Activated CD4-positive, alpha-beta T cell treated with anti-CD3 and anti-CD28 coated beads for 24 hours (primary cell): ENCODE results near the gene UBN1.

Source experiments
- DNase-seq, 2 donors: peaks; one replicate each; pipeline ENCODE4 v3.0.0-alpha.2; 2020; ENCODE audit warnings: low read depth in 2 of 2

The UBN1 gene

DNA sequence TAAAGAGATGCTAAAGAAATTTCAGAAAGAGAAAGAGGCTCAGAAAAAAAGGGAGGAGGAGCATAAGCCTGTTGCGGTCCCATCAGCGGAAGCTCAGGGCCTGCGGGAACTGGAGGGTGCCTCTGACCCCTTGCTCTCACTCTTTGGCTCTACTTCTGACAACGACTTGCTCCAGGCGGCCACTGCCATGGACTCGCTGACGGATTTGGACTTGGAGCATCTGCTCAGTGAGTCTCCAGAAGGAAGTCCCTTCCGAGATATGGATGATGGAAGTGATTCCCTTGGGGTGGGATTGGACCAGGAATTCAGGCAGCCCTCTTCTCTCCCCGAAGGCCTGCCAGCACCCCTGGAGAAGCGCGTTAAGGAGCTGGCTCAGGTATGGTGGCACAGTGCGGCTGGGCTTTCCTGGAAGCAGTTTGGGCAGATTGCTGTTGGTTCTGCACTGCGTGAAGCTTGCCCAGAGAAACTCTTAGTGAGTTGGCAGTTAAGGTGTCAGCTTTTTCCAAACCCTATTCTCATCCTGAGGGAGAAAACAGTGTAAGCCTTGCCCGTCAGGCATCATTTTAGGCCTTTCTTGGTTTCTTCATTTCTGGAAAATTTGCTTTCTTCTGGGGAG is 13.6 kb downstream of the UBN1 start:
- no peak for DNase-seq

DNA sequence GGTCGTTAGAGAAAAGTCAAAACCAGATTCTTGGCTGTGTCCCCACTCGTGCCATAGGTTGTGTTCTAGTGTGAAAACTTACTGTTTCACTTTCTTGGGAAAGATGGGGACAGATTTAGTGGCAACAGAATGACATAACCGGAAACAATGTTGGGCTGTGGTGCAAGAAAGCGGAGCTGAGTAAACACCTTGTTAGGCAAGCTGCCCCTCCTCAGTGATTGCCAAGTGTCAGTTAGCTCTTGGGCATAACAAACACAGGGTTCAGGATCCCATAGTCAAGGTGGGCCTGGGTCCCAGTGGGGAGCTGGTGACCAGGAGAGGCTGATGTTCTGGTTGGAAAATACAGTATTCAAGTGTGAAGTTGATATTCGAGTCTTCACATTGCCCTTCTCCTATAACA is 15.4 kb downstream of the UBN1 start:
- no peak for DNase-seq

DNA sequence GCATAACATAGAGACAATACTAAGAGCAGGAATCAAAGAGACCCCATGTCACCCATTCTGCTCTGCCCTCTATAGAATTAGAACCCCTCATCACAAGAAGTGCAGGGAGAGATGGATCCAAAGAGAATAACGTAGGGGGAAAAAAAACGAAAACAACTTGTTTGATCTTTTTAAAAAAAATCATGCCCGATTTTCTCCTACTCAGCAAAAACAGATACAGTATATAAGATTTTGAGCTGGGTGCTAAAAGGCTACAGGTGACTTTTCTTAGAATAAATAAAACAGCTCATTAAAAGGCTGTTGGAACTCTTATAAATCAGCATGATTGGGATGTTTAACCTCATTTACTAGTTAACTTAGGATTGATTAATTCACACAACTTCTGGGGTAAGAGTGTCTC is 17.4 kb downstream of the UBN1 start:
- DNase-seq, result no peak

DNA sequence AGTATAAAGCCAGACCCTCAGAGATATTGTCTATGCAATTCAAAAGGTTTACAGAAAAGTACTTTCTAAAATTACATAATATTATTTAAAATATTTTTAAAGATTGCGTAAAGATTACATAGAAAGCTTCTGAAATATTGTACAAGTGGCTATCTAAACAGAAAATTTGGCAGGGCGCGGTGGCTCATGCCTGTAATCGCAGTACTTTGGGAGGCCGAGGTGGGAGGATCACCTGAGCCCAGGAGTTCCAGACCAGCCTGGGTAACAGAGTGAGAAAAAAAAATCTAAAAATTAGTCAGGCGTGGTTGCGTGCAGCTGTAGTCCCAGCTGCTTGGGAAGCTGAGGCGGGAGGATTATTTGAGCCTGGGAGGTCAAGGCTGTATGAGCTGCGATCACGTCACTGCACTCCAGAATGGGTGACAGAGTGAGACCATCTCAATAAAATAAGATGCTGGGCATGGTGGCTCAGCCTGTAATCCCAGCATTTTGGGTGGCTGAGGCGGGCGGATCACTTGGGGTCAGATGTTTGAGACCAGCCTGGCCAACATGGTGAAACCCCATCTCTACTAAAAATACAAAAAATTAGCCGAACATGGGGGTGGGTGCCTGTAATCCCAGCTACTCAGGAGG is 18.1 kb downstream of the UBN1 start:
- no peak for DNase-seq

DNA sequence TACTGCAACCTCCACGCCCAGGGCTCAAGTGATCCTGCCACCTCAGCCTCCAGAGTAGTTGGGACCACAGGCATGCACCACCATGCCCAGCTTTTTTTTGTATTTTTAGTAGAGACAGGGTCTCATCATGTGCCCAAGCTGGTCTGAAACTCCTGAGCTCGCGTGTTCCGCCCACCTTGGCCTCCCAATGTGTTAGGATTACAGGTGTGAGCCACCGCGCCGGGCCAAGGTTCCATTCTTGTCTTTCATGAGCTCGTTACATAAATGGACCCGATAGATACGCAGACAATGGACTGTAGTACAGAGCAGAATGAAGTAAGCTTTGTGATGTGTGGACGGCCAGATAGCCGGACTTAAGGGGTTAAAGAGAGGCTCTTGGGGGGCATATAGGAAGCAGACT is 19.3 kb downstream of the UBN1 start:
- no peak for DNase-seq

DNA sequence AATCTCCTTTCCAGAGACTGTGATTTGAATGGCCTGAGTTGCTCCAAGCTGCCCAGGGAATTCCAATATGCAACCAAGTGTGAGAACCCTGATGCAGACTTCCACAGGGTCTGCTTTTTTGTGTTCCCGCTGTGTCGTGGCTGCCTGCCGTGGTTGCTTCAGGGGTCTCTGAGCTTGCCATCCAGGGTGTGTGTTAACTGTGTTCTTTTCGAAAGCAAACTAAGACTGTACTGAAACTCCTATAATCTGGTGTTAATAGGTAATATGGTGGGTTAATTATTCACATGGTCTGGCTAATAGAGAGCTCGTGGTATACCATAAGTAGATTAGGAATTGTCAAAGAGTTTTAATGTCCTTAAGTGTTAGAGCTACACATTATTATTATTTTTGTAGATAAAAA is 20.7 kb downstream of the UBN1 start:
- DNase-seq, result no peak

DNA sequence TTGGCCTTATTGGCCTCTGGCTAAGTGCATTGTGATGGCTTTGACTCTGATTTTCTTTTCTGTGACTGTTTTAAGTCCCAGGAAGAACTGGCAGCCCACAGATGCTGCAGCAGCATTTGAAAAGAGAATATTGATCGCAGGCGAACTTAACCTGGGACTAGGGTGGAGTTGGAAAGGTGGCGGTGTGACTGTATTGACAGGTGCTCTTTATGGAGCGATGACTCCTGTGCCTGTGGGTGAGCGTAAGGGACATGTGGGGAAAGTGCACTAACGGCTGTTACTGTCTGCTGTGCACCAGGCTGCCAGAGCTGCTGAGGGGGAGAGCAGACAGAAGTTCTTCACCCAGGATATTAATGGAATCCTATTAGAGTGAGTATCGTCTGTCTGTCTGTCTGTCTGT is 21.3 kb downstream of the UBN1 start:
- no peak for DNase-seq

DNA sequence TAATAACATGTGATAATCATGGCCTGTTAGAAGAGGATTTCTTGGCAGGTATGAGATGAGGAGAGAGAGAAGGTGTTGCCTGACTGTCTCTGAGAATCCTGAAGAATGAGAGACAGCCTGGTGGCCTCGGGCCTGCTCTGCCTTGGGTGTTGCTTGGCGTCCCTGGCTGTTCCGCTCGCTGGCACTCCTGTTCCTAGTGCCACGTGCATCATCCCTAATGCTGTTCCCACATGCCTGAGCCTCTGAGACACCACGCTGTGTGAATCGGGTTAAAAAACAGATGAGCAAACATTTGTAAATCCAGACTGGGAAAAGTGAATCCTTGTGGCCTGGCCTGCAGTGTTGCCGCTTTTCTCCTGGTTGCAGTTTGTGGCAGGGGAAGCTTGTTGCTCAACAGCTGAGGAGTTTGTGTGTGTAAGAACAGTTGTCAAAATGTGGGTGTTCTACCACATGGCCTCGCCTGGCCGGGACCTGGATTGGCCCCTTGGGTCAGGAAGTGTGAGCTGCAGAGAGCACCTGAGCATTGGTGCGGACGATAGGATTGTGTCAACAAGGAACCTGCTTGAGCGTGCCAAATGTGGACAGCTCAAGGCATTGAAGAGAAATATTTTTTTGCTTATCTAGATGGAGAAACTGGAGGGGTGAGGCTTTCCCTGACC is 22.0 kb downstream of the UBN1 start:
- DNase-seq, result no peak

DNA sequence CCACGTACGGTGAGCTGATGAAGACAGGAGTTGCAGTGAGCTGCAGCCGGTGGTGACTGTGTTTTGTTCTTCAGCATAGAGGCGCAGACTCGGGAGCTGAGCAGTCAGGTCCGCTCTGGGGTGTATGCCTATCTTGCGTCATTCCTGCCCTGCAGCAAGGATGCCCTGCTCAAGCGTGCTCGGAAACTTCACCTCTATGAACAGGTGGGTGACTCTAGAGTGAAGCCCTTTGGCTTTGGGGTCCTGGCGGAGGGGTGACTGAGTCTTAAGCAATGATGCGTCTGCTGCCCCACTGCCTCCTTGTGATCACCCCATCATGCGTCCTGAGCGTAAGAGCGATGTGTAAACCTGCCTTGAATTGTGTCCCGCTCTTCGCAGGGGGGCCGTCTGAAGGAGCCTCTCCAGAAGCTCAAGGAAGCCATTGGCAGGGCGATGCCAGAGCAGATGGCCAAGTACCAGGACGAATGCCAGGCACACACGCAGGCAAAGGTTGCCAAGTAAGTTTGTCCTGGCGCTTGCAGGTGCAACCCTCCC is 22.9 kb downstream of the UBN1 start:
- no peak for DNase-seq

DNA sequence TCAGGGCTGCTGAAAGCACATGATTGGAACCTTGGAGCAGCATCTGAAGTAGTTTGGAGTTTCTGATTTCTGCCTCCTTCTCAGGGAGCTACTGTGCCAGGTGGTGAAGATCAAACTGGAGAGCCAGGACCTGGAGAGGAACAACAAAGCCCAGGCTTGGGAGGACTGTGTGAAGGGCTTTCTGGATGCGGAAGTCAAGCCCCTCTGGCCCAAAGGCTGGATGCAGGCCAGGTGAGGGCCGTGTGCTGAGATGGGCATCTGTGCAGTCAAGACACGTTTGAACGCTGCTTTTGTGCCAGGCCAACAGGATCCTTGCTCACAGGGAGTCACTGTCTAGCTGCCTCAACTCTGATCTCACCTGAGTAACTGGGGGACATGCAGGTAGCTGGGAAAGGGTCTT is 23.8 kb downstream of the UBN1 start:
- DNase-seq, result no peak

DNA sequence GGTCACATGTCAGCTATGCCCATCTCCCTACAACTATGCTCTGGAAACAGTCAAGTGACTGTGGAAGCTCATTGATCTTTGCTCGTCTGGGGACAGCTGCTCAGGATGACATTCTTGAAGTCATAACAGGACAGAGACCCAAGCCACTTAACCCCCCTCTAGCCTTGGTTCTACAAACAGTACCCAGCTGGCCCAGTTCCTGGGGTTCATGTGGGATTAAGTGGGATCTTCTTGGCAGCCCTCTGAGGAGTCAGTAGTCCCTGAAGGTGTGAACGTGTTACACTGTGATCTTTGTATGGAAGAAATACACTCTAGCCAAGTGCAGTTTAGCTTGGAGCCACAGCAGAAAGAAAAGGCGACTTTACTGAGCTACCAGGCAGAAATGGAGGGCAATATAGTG is 25.8 kb downstream of the UBN1 start:
- no peak for DNase-seq

DNA sequence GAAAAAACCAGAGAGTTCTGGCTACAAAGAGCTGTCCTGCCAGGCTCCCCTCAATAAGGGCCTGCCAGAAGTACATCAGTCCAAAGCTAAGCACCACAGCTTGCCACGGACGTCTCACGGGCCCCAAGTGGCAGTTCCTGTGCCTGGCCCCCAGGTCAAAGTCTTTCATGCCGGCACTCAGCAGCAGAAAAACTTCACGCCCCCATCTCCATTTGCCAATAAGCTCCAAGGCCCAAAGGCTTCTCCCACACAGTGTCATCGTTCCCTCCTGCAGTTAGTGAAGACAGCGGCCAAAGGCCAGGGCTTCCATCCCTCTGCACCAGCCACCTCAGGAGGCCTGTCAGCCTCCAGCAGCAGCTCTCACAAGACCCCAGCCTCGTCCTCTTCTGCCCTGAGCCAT is 27.4 kb downstream of the UBN1 start:
- DNase-seq, result no peak

DNA sequence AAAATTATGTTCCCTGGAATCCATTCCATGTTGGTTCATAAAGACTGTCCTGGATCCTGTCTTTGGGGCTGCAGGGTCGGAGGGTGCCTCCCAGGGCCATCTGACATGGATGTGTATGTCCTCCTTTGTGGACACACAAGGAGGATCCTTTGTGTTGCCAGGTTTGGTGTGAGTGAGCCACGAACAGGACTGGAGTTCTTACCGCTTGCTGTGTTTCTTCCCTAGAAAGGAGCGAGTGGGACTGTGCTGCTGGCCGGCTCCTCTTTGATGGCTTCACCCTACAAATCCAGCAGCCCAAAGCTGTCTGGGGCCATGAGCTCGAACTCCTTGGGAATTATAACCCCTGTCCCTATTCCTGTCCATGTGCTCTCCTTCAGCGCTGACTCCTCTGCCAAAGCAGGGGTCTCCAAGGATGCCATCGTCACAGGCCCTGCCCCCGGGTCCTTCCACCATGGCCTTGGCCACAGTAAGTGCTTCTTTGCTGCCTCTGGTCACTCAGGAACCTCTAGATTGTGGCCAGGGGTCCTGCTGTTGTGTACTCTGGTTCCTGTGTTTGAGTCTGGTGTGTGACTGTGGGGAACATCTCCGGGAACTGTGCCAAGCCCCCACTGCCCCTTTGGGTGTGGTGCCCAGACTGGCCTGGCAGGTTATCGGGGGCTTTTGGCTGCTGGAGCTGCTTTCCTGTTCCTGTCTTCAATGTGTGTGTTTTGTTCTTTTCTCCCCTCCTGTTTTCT is 29.5 kb downstream of the UBN1 start:
- no peak for DNase-seq

DNA sequence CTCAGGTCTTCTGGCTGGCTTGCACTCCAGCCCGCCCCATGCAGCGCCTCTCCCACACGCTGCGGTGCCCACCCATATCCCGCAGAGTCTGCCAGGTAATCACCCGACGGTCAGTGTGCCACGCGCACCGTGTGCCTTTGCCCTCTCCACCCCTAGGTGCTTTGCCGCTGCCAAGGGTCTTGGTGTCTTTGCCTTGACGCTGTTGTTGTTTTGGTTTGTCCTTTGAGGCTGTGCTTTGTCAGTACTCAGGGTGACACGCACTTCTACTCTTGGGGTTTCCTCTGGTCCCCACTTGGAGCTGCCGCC is 30.1 kb downstream of the UBN1 start:
- DNase-seq, result no peak

DNA sequence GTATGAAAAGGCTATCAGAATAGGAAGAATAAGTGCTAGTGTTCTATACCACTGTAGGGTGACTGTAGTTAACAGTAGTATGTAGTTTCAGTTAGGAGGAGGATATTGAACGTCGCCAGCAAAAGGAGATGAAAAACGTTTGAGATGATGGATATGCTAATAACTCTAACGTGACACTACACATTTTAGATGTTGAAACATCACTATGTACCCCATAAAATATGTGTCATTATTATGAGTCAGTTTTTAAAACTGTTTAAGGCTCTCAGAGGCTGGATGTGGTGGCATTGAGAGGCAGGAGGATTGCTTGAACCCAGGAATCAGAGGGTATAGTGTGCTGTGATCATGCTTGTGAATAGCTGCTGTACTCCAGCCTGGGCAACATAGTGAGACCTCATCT is 31.8 kb downstream of the UBN1 start:
- DNase-seq, result no peak

DNA sequence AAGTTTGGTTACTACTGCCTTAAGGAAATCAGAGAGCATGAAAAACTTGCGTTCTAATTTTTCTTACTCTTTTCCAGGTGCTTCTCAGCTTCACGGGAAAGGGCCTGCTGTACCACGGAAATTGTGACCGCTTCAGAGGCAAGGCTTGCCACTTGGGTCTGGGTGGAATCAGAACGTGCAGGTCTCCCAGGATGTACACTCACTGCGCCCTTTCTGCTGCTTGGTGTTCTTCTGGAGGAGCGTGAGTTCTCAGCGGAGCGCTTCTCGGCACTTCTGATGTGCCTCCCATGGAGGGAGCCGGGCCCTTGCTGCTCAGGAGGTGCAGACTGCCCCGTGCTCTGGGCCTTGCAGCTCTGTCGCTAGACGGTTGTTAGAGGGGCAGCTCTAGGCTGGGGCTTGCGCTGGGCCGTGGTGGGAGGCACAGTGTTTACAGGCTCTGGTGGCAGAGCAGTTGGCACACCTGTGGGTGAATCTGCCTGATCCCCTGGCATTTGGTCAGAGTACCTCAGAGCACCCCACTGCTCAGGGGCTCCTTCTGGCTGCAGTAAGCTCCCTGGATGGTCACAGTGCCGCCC is 32.8 kb downstream of the UBN1 start:
- DNase-seq, result no peak

DNA sequence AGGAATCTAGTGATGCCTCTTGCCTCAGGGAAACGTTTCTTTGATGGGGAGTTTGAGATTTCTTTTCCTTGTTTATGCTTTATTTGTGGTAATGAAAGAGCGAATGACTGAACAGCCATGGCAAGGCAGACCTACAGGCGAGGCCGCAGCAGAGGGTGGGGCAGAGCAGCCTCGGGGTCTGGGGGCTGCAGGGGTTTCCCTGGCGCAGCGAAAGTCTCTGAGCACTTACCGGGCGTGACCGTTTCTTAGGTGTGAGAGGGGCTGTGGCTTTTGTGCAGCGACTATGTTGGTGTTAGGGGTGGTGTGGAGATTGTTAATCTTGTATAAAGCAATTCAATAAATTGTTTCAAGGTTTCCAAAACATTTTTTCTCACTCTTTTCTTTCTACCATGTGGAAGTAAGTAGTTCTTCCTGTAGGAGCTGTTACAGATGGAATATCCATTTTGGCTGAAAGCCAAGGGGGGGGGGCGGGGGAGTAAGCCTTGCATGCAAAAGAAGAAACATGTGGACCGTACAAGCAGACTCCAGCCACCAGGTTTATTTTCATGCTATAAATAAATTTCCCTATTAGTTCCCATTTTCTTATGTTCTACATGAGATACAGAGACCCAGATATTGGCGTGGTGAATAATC is 34.8 kb downstream of the UBN1 start:
- no peak for DNase-seq

DNA sequence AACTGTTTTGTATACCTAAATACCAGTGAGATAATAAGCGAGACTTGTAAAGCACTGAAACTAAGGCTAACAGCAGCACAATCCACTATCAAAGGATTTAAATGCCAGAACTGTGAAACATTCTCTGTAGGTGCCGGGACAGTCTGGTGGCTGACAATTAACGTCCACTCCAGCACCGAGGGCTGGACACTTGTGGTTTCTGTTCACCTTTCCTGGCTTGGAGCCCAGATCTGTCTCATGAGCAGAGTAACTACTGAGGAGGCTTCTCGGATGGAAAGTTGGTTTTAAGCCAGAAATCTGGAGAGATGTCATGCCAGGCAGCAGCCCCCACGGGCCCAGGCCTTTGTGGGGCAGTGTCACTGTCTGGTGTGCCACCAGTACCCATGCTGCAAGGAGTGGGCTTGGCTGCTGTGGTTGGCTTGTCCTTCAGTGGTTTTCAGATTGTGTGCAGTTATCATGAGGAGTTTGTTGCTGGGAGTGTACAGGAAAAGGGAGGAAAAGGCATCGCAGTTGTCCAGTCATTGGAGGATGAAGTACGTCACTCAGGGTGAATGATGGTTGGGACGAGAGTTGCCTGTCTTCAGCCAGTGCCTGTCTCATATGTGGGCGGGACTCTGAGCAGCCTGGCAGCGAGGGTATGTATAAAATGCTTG is 35.5 kb downstream of the UBN1 start:
- no peak for DNase-seq

DNA sequence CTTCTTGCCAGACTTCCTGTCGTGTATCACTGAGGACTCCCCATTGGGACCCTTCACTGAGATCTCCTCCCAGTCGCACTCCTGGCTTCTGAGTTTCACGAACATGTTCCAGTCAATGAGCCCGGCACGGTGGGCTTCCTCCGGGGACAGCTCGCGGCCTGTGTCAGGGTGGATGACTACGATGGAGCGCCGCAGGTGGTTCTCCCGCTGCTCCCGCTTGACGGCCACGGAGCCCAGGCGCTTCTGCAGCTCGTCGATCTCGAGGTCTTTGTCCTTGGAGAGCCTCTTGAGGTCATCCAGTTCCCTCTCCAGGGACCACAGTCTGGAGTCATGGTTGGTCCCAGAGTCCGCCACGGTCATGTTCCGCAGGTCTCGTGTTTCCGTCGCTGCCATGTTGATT is 36.2 kb downstream of the UBN1 start:
- DNase-seq, result no peak

DNA sequence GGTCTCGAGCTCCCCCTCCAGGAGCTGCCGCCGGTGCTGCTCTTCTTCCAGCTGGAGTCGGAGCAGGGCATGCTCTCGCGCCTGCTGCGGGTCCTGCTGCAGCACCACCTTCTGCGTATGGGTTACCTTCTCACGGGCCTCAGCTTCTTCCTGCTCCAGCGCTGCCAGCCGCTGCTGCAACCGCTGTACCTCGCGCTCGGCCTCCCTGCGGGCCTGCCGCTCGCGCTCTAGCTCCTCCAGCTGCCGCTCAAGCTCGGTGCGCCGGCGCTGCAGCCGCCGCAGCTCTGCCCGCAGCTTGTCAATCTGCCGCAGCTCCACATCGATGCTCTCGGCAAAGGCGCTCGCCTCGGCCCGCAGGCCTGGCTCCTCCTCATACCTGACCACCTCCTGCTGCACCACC is 36.9 kb downstream of the UBN1 start:
- DNase-seq, result no peak
